NCI-H1105 (cell line): ENCODE data around the gene NDC1.

Source experiments
- DNase-seq: peaks from one replicate; lab custom pipeline; 2025; lab: John Stamatoyannopoulos, UW

Gene NDC1

GRCh38 chr1:53730224-53730865, 107.8 kb downstream of the NDC1 start:
- DNase-seq: no peak

GRCh38 chr1:53729456-53730223, 108.5 kb downstream of the NDC1 start:
- no peak for DNase-seq

- DNase-seq: no peak
These were observed 109.2 kb downstream of the NDC1 start for GRCh38 chr1:53728702-53729455.

- DNase-seq: no peak
These were observed 109.9 kb downstream of the NDC1 start for GRCh38 chr1:53728196-53728595.

GRCh38 chr1:53727461-53728092, 110.5 kb downstream of the NDC1 start:
- DNase-seq: no peak

- no peak for DNase-seq
These were observed 112.0 kb downstream of the NDC1 start for GRCh38 chr1:53726009-53726600.

- DNase-seq: no peak
These were observed 112.8 kb downstream of the NDC1 start for GRCh38 chr1:53725238-53725689.

GRCh38 chr1:53722025-53722424, 116.1 kb downstream of the NDC1 start:
- DNase-seq: no peak

GRCh38 chr1:53721088-53721487, 117.0 kb downstream of the NDC1 start:
- DNase-seq: no peak

GRCh38 chr1:53719469-53719868, 118.6 kb downstream of the NDC1 start:
- no peak for DNase-seq

GRCh38 chr1:53718443-53718842, 119.7 kb downstream of the NDC1 start:
- DNase-seq: no peak

GRCh38 chr1:53717025-53717804, 120.9 kb downstream of the NDC1 start:
- DNase-seq: no peak

GRCh38 chr1:53716150-53716549, 121.9 kb downstream of the NDC1 start:
- no peak for DNase-seq

GRCh38 chr1:53715478-53715877, 122.6 kb downstream of the NDC1 start:
- no peak for DNase-seq
